HUES6 (cell line): ENCODE results near the gene LRRN4.
"Not testable (repeated sequence)": the region's sequence is repeated elsewhere in the genome, so short reads cannot be mapped to it uniquely, and the experiment has no call there.

ENCODE experiments used
- H3K27ac ChIP-seq: 2 replicates; pipeline ENCODE4 v1.7.0; 2013; ENCODE audit warnings: low read depth, mild to moderate bottlenecking, low read length, inconsistent platforms
- H3K27me3 ChIP-seq: 2 replicates; pipeline ENCODE4 v1.6.1; 2013; ENCODE audit warnings: low read length; ENCODE audit not compliant: control insufficient read depth, insufficient read depth
- H3K36me3 ChIP-seq: 2 replicates; pipeline ENCODE4 v1.6.1; 2013; ENCODE audit warnings: low read length; ENCODE audit not compliant: control insufficient read depth, insufficient read depth
- H3K4me1 ChIP-seq: 2 replicates; pipeline ENCODE4 v1.6.1; 2013; ENCODE audit warnings: low read length; ENCODE audit not compliant: control insufficient read depth, insufficient read depth
- H3K4me3 ChIP-seq: 2 replicates; pipeline ENCODE4 v1.5.1; 2013; ENCODE audit warnings: low read depth, low read length
- H3K9ac ChIP-seq: one replicate; pipeline ENCODE4 v1.6.1; 2013; ENCODE audit warnings: mild to moderate bottlenecking, low read length
- H3K9me3 ChIP-seq: 2 replicates; pipeline ENCODE4 v1.6.1; 2013; ENCODE audit warnings: low read depth, low read length; ENCODE audit not compliant: control insufficient read depth, insufficient read depth

Gene LRRN4

DNA sequence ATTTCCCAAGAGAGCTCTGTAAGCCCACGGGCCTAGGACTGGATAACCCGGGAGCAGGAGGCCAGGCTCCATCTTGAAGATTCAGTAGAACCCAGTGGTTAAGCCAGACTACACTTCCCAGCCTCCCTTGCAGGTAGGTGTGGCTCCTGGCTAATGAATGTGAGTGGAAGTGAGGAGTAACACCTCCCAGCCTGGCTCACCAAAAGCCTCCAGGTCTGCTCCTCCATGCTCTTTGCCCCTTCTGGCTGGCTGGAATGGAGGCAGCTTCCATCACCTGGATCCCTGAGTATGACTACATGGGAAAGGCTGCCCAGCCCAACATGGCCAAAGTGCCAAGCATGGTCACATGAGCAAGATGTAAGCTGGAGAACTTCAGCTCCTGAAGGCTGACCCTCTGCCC is 9.7 kb downstream of the LRRN4 start:
- no peaks in the 10 kb centered on the region for H3K4me1 ChIP-seq
- peaks cover 36% of the 10 kb centered on the region for H3K36me3 ChIP-seq
- H3K4me3 ChIP-seq, result no peak overlapping the region
- H3K27ac ChIP-seq, result no peak overlapping the region
- no peak overlapping the region for H3K9ac ChIP-seq
- H3K27me3 ChIP-seq, result peaks cover 5% of the 10 kb centered on the region; the same call in 1 of the 2 replicates
- no peaks in the 10 kb centered on the region for H3K9me3 ChIP-seq

- H3K9me3 ChIP-seq, result no peaks in the 10 kb centered on the region
- no peaks in the 10 kb centered on the region for H3K27me3 ChIP-seq
- no peak overlapping the region for H3K4me3 ChIP-seq
- no peak overlapping the region for H3K27ac ChIP-seq
- no peak overlapping the region for H3K9ac ChIP-seq
- H3K36me3 ChIP-seq, result peaks cover 52% of the 10 kb centered on the region
- peaks cover 3% of the 10 kb centered on the region; the same call in 1 of the 2 replicates for H3K4me1 ChIP-seq
Measured at GRCh38 chr20:6041808-6042265, 12.0 kb downstream of the LRRN4 start.

GRCh38 chr20:6040958-6041807 is 12.7 kb downstream of the LRRN4 start:
- Histone ChIP-seq H3K4me3 (no peak overlapping the region), H3K27me3 (no peaks in the 10 kb centered on the region), H3K9ac (no peak overlapping the region), H3K4me1 (peaks cover 3% of the 10 kb centered on the region; the same call in 1 of the 2 replicates), H3K9me3 (no peaks in the 10 kb centered on the region), H3K27ac (no peak overlapping the region), H3K36me3 (peaks cover 58% of the 10 kb centered on the region)

GRCh38 chr20:6040540-6040939 is 13.3 kb downstream of the LRRN4 start:
- no peak overlapping the region for H3K9ac ChIP-seq
- no peaks in the 10 kb centered on the region for H3K27me3 ChIP-seq
- H3K9me3 ChIP-seq, result no peaks in the 10 kb centered on the region
- peaks cover 61% of the 10 kb centered on the region for H3K36me3 ChIP-seq
- no peak overlapping the region for H3K4me3 ChIP-seq
- no peak overlapping the region for H3K27ac ChIP-seq
- peaks cover 3% of the 10 kb centered on the region; the same call in 1 of the 2 replicates for H3K4me1 ChIP-seq

GRCh38 chr20:6039766-6040165 is 14.1 kb downstream of the LRRN4 start:
- Histone ChIP-seq H3K4me1 (peaks cover 3% of the 10 kb centered on the region; the same call in 1 of the 2 replicates), H3K9ac (no peak overlapping the region), H3K4me3 (no peak overlapping the region), H3K36me3 (peaks cover 66% of the 10 kb centered on the region), H3K27ac (no peak overlapping the region), H3K9me3 (no peaks in the 10 kb centered on the region), H3K27me3 (no peaks in the 10 kb centered on the region)

DNA sequence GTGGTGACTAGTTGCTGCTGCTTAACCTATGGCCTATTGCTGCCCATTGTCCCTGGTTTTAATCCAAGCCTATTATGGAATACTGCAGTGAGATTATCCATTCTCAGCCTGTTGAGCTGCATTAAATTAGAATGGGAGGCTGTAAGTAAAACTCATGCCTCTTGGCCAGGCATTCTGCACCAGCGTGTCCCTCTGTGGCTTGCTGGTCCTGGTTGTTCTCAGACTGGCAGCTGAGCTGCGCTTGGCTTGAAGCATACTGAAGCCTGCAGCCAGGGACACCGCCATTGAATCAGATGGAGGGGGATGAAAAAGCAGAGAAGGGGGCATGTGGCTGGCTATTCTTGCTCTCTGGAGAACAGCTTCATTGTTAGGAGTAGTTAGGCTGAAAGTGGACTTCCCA is 15.6 kb downstream of the LRRN4 start:
- Histone ChIP-seq H3K9me3 (no peaks in the 10 kb centered on the region), H3K4me3 (no peak overlapping the region), H3K36me3 (peaks cover 78% of the 10 kb centered on the region), H3K9ac (no peak overlapping the region), H3K27ac (no peak overlapping the region), H3K4me1 (peaks cover 3% of the 10 kb centered on the region; the same call in 1 of the 2 replicates), H3K27me3 (no peaks in the 10 kb centered on the region)

DNA sequence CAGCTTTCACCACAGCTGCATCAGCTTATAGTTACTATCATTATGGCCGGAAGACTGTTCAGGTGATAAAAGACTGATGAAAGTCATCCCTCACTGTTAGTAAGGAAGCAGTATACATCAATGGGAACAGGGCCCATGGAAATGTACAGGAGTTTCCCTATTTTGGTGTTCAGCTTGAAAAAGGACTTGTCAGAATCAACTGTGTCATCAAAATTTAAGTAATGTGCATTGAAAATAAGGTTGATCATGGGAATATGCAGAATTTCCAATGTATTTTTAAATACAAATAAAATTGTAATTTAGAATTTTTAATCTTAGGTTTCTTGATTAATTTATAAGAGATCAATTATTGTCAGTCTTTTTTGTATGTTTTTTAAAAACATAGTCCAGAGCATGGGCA is 16.8 kb downstream of the LRRN4 start:
- Histone ChIP-seq H3K4me3 (no peak overlapping the region), H3K27ac (no peak overlapping the region), H3K9ac (no peak overlapping the region), H3K27me3 (no peaks in the 10 kb centered on the region), H3K9me3 (no peaks in the 10 kb centered on the region), H3K4me1 (peaks cover 3% of the 10 kb centered on the region; the same call in 1 of the 2 replicates), H3K36me3 (peaks cover 76% of the 10 kb centered on the region)

GRCh38 chr20:6036213-6036612 is 17.6 kb downstream of the LRRN4 start:
- no peak overlapping the region for H3K27ac ChIP-seq
- H3K36me3 ChIP-seq, result peaks cover 69% of the 10 kb centered on the region
- peaks cover 3% of the 10 kb centered on the region; the same call in 1 of the 2 replicates for H3K4me1 ChIP-seq
- H3K27me3 ChIP-seq, result no peaks in the 10 kb centered on the region
- H3K9ac ChIP-seq, result no peak overlapping the region
- no peaks in the 10 kb centered on the region for H3K9me3 ChIP-seq
- H3K4me3 ChIP-seq, result no peak overlapping the region

GRCh38 chr20:6034134-6034969 is 19.5 kb downstream of the LRRN4 start:
- Histone ChIP-seq H3K4me3 (no peak overlapping the region), H3K27me3 (no peaks in the 10 kb centered on the region), H3K9me3 (no peaks in the 10 kb centered on the region), H3K4me1 (peaks cover 3% of the 10 kb centered on the region; the same call in 1 of the 2 replicates), H3K27ac (no peak overlapping the region), H3K36me3 (peaks cover 52% of the 10 kb centered on the region), H3K9ac (no peak overlapping the region)

DNA sequence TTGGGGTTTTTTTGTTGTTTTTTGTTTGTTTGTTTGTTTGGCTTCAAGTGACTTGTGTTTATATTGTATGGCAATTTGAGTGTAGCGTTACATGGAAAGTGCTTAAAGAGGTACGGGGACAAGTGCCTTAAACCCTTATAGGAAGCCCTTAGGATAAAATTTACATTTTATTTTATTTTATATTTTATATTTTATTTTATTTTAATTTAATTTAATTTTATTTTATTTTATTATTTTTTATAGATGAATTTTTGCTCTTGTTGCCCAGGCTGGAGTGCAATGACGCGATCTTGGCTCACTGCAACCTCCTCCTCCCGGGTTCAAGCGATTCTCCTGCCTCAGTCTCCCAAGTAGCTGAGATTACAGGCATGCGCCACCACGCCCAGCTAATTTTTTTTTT is 21.0 kb downstream of the LRRN4 start:
- H3K9ac ChIP-seq, H3K4me1 ChIP-seq, H3K9me3 ChIP-seq, H3K27ac ChIP-seq, H3K4me3 ChIP-seq, H3K27me3 ChIP-seq: not testable (repeated sequence)
- peaks cover 45% of the 10 kb centered on the region for H3K36me3 ChIP-seq
